ENCODE measurements around the gene MTMR2. TPM values are rescaled to one million over a fixed set of nuclear protein-coding genes. Genes with fewer than 3 reads are reported as not detected.

MTMR2 gene
- total and polyA plus RNA-seq, 10 of the 15 experiments (the other 5 are each of a cell fraction or from before 2014, with no cell fraction given): 7.6 to 46.6 (median 22.5) TPM

DNA sequence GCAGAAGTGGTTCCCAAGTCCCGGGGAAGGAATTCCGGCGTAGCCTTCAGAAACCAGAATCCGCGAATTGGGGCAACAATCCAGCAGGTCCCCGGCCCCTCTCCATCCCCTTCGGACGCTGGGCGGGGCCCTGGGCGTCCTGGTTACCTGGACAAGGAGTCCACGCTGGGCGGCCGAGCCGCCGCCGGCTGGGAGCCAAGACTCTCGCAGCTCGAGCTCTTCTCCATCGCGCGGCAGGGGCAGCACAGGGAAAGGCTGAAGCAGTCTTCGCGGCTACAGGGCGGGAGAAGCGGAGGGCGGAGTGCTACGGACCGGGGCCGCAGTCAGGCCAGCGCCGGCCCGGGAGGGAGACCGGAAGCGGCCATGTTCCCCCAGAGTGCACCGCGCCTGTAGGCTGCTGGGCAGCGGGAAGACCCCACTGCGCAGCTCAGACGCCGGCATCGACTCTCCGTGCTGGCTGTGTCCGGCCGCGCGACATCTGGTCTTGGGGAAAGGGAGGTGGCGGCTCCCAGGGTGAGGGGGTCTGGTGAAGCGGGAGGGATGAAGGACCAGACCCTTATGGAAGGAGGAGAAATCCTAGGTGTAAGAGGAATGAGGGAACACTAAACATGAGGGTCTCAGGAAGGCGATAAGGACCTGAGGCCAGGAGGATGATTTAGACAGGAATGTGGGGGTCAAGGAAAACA lies at the start of gene MTMR2 (continued):
- TF ChIP-seq, protein P1, sequence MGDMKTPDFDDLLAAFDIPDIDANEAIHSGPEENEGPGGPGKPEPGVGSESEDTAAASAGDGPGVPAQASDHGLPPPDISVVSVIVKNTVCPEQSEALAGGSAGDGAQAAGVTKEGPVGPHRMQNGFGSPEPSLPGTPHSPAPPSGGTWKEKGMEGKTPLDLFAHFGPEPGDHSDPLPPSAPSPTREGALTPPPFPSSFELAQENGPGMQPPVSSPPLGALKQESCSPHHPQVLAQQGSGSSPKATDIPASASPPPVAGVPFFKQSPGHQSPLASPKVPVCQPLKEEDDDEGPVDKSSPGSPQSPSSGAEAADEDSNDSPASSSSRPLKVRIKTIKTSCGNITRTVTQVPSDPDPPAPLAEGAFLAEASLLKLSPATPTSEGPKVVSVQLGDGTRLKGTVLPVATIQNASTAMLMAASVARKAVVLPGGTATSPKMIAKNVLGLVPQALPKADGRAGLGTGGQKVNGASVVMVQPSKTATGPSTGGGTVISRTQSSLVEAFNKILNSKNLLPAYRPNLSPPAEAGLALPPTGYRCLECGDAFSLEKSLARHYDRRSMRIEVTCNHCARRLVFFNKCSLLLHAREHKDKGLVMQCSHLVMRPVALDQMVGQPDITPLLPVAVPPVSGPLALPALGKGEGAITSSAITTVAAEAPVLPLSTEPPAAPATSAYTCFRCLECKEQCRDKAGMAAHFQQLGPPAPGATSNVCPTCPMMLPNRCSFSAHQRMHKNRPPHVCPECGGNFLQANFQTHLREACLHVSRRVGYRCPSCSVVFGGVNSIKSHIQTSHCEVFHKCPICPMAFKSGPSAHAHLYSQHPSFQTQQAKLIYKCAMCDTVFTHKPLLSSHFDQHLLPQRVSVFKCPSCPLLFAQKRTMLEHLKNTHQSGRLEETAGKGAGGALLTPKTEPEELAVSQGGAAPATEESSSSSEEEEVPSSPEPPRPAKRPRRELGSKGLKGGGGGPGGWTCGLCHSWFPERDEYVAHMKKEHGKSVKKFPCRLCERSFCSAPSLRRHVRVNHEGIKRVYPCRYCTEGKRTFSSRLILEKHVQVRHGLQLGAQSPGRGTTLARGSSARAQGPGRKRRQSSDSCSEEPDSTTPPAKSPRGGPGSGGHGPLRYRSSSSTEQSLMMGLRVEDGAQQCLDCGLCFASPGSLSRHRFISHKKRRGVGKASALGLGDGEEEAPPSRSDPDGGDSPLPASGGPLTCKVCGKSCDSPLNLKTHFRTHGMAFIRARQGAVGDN (IDR thresholded peaks at IDR 0.05): peak; percentile 95
- peak; percentile 45 for TF ChIP-seq RELA (IDR thresholded peaks at IDR 0.05; ENCODE audit: borderline replicate concordance, partially characterized antibody)
- no peak for TF ChIP-seq BCL11A (IDR thresholded peaks at IDR 0.05; ENCODE audit: low read depth, low read length)
- TF ChIP-seq MAX (IDR thresholded peaks at IDR 0.05; ENCODE audit: low read depth, low read length): peak; percentile 65; the same call in 1 of the 2 replicates
- 0 out of 4 replicates have a peak, but pooled peaks have one; percentile 9 to 35 for TF ChIP-seq BHLHE40 (IDR thresholded peaks at IDR 0.05; ENCODE audit: borderline replicate concordance in 1 of 2, low read depth in 2 of 2, low read length in 1 of 2)
- peak; percentile 92 for TF ChIP-seq POLR2AphosphoS2 (IDR thresholded peaks at IDR 0.05; ENCODE audit: low read depth, low read length)
- TF ChIP-seq MYC (IDR thresholded peaks at IDR 0.05; ENCODE audit: insufficient read depth, insufficient read length, insufficient replicate concordance, low read length, severe bottlenecking): no peak
- TF ChIP-seq E2F4 (IDR thresholded peaks at IDR 0.05; ENCODE audit: low read depth, low read length): peak; percentile 35; the same call in 1 of the 2 replicates
- peak; percentile 75 for TF ChIP-seq SMAD1 (IDR thresholded peaks at IDR 0.05; ENCODE audit: low read depth, partially characterized antibody)
- TF ChIP-seq SIN3A (IDR thresholded peaks at IDR 0.05; ENCODE audit: low read depth, low read length): peak; percentile 82
- no peak for TF ChIP-seq BCLAF1 (IDR thresholded peaks at IDR 0.05)
- no peak for TF ChIP-seq NR2C1 (IDR thresholded peaks at IDR 0.05)
- no peak for TF ChIP-seq ZBTB11 (CRISPR knock-in tag; IDR thresholded peaks at IDR 0.05)
- no peak for TF ChIP-seq KDM1A (IDR thresholded peaks at IDR 0.05; ENCODE audit: borderline replicate concordance)
- 0 out of 2 replicates have a peak, but pooled peaks have one; percentile 65 for TF ChIP-seq CHD1 (IDR thresholded peaks at IDR 0.05; ENCODE audit: low read depth, low read length)
- TF ChIP-seq SREBF2 (IDR thresholded peaks at IDR 0.05; ENCODE audit: low read length): no peak
- peak; percentile 87 for TF ChIP-seq RB1 (IDR thresholded peaks at IDR 0.05; ENCODE audit: borderline replicate concordance)
